Left lung (tissue), 10 donors: Measurements from ENCODE around the gene SUMO4. TPM values are rescaled to one million over a fixed set of nuclear protein-coding genes. Genes with fewer than 3 reads are reported as not detected.
"Not testable (repeated sequence)": the region's sequence is repeated elsewhere in the genome, so short reads cannot be mapped to it uniquely, and the experiment has no call there.

Experiments
- ATAC-seq: fragments of 200-7000 bp; cut with Tn5 transposase; one replicate; pipeline ENCODE4 v1.9.1; 2020; ENCODE audit warnings: moderate library complexity
- DNase-seq, 4 donors: peaks; one replicate each; pipeline ENCODE4 v3.0.0-alpha.2; 2013 to 2020
- H3K27ac ChIP-seq, 2 donors: fragments of 200-600 bp; sonication (generic) in 1 of 2; one replicate each; pipeline versions ENCODE4 v1.5.0 to v1.8.0; 2020 to 2021
- H3K27me3 ChIP-seq, 2 donors: fragments of 200-600 bp; sonication (generic) in 1 of 2; one replicate each; pipeline versions ENCODE4 v1.5.0 to v1.8.0; 2020 to 2021
- H3K36me3 ChIP-seq, 2 donors: fragments of 200-600 bp; sonication (generic) in 1 of 2; one replicate each; pipeline versions ENCODE4 v1.5.0 to v1.8.0; 2020 to 2021
- H3K4me1 ChIP-seq, 2 donors: fragments of 200-600 bp; one replicate each; pipeline ENCODE4 v1.8.0; 2021
- H3K4me3 ChIP-seq, 2 donors: fragments of 200-600 bp; sonication (generic) in 1 of 2; one replicate each; pipeline versions ENCODE4 v1.5.0 to v1.8.0; 2020 to 2021; ENCODE audit warnings: mild to moderate bottlenecking in 1 of 2
- H3K9me3 ChIP-seq, 2 donors: fragments of 200-600 bp; sonication (generic) in 1 of 2; one replicate each; pipeline versions ENCODE4 v1.5.0 to v1.8.0; 2020 to 2021
- CTCF ChIP-seq, 2 donors: fragments of 200-600 bp; sonication (generic) in 1 of 2; IDR thresholded peaks; one replicate each; pipeline versions ENCODE4 v1.5.0 to v1.8.0; 2021; ENCODE audit warnings: antibody characterized with exemption in 2 of 2
- intact Hi-C, 2 donors: fragments of 100-400 bp; cut with DNase I; formaldehyde crosslinking; loops; one replicate each; pipeline versions ENCODE4 v1.11.2 to v1.14.2; 2022
- polyA plus RNA-seq, 6 donors: library from polyadenylated mRNA; unstranded; fragments of 120-200 nt; gene quantifications; one replicate each; pipeline ENCODE4 v1.2.1, GENCODE V29; 2013; ENCODE audit not compliant: insufficient read length in 6 of 6
- total RNA-seq, 2 donors: library from RNA; stranded (reverse); fragmentation: NEBNext Ultra II Directional; extraction: Animal tissue kit (Norgen Biotek cat#: 25700); gene quantifications; one replicate each; pipeline ENCODE4 v1.2.1, GENCODE V29; 2021
- donor health status: DM: no; HTN: yes; CAD: no.
- donor health status: DM: no; HTN: no; CAD: no.

SUMO4 gene
- total and polyA plus RNA-seq, 8 donors, result 1.0 to 2.7 (median 1.9) TPM

GRCh38 chr6:149439626-149440025, 39.6 kb downstream of the SUMO4 start:
- TF ChIP-seq CTCF (IDR thresholded peaks at IDR 0.05), result no peak
- Histone ChIP-seq H3K27ac (no peak overlapping the region), H3K9me3 (no peaks in the 10 kb centered on the region), H3K36me3 (no peaks in the 10 kb centered on the region), H3K4me3 (no peak overlapping the region), H3K4me1 (no peaks in the 10 kb centered on the region), H3K27me3 (no peaks in the 10 kb centered on the region)
- intact Hi-C loops, result loop anchor here in 1 of 2 donors (10.0 kb wide), 2 partner anchors 75 to 405 kb away; no protein-coding TSS in a partner anchor
- ATAC-seq (no peak), DNase-seq (no peak)

DNA sequence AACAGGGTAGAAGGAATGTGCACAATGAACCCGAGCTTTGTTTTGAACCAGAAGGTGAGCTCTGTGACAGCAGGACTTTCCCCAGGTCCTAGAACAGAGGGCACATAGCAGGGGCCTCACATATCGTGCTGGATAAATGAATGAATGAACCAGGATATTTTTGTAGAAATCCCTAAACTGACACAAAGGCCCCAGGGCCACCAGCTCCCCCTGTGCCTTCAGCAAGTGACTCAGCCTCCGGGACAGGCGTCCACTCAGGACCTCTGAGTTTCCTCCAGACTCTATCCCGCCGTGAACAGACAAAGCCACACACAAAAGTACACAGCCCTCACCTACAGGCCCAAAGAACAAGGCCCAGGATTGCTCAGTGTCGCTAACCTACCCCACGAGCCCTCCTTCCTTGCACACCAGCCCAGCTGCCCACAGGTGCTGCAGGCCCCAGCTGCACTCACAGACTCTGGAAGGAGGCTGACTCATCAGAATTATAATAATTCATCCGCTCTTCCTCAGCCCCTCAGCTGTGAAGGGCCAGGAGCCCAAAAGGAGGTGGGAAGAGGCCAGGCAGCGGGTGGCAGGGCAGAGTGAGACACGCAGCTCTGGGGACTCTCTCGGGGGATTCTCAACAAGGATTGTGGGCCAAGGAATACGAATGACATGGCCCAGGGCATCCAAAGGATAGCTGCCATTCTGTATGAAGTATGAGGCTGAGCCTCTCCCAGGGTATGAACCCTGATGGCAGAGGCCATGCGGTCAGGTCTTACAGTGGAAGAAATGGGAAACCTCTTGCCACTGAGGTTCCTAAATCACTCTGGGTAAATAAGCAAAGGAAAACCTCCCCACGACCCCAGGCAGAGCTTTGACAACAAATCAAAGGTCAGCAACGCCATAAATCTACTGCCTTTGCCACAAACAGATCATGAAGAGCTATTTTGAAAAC, 40.9 kb downstream of the SUMO4 start:
- DNase-seq, result no peak
- no peak for ATAC-seq
- H3K36me3 ChIP-seq, result no peaks in the 10 kb centered on the region
- no peak overlapping the region for H3K27ac ChIP-seq
- TF ChIP-seq CTCF (IDR thresholded peaks at IDR 0.05), result no peak
- H3K27me3 ChIP-seq, result no peaks in the 10 kb centered on the region
- no peak overlapping the region for H3K4me3 ChIP-seq
- no peaks in the 10 kb centered on the region for H3K4me1 ChIP-seq
- no peaks in the 10 kb centered on the region for H3K9me3 ChIP-seq
- intact Hi-C loops, result no loop called here

GRCh38 chr6:149441740-149442139, 41.7 kb downstream of the SUMO4 start:
- Histone ChIP-seq H3K9me3 (no peaks in the 10 kb centered on the region), H3K4me3 (no peak overlapping the region), H3K4me1 (no peaks in the 10 kb centered on the region), H3K36me3 (no peaks in the 10 kb centered on the region), H3K27me3 (no peaks in the 10 kb centered on the region), H3K27ac (no peak overlapping the region)
- DNase-seq (no peak), ATAC-seq (no peak)
- intact Hi-C loops, result no loop called here
- TF ChIP-seq CTCF (IDR thresholded peaks at IDR 0.05), result no peak

- no peak overlapping the region for H3K27ac ChIP-seq
- TF ChIP-seq CTCF (IDR thresholded peaks at IDR 0.05), result no peak
- ATAC-seq (no peak), DNase-seq (peak in 1 of 4 donors; percentile 45)
- no peaks in the 10 kb centered on the region for H3K4me1 ChIP-seq
- H3K27me3 ChIP-seq, result no peaks in the 10 kb centered on the region
- H3K9me3 ChIP-seq, result no peaks in the 10 kb centered on the region
- intact Hi-C loops, result no loop called here
- H3K4me3 ChIP-seq, result no peak overlapping the region
- no peaks in the 10 kb centered on the region for H3K36me3 ChIP-seq
Measured at GRCh38 chr6:149443411-149444181, 43.5 kb downstream of the SUMO4 start.

- H3K27ac ChIP-seq, H3K9me3 ChIP-seq, H3K27me3 ChIP-seq, H3K4me1 ChIP-seq, H3K36me3 ChIP-seq, H3K4me3 ChIP-seq, DNase-seq, intact Hi-C loops, ATAC-seq: not testable (repeated sequence)
Measured at GRCh38 chr6:149444360-149445094, 44.5 kb downstream of the SUMO4 start.
